HepG2 (cell line): ENCODE results near the gene CIAO2B. TPM values are rescaled to one million over a fixed set of nuclear protein-coding genes. Genes with fewer than 3 reads are reported as not detected.

ENCODE experiments used
- BCLAF1 ChIP-seq: fragments of 450-650 bp; IDR thresholded peaks from 2 replicates; pipeline ENCODE4 v1.6.1; 2017; ENCODE audit warnings: mild to moderate bottlenecking
- EZH2 ChIP-seq: conservative IDR thresholded peaks from 2 replicates; pipeline ENCODE4 v1.6.1; 2012; ENCODE audit warnings: mild to moderate bottlenecking, low read depth, low read length, moderate library complexity
- GFI1 ChIP-seq: sonication (generic); formaldehyde crosslinking; IDR thresholded peaks from 2 replicates; pipeline ENCODE4 v1.5.0; 2020; ENCODE audit warnings: missing genetic modification reagents, mild to moderate bottlenecking, borderline replicate concordance
- KDM2A ChIP-seq: sonication (generic); formaldehyde crosslinking; IDR thresholded peaks from 2 replicates; pipeline ENCODE4 v1.4.0; 2020; ENCODE audit warnings: low read depth, missing genetic modification reagents, borderline replicate concordance
- KDM5A ChIP-seq: fragments of 200-600 bp; sonication (generic); IDR thresholded peaks from 2 replicates; pipeline ENCODE4 v1.7.0; 2018; ENCODE audit warnings: antibody characterized with exemption, mild to moderate bottlenecking, low read length, borderline replicate concordance
- MAFG ChIP-seq: sonication (generic); formaldehyde crosslinking; IDR thresholded peaks from 2 replicates; pipeline ENCODE4 v1.5.1; 2020; ENCODE audit warnings: mild to moderate bottlenecking, missing genetic modification reagents
- NR2C2 ChIP-seq: sonication (generic); formaldehyde crosslinking; IDR thresholded peaks from 2 replicates; pipeline ENCODE4 v1.4.0; 2020; ENCODE audit warnings: missing genetic modification reagents, mild to moderate bottlenecking, moderate library complexity, borderline replicate concordance
- POLR2AphosphoS2 ChIP-seq: IDR thresholded peaks from 2 replicates; pipeline ENCODE4 v1.6.1; 2011; ENCODE audit warnings: low read depth, low read length, improper control_type of control experiment
- SMYD3 ChIP-seq: sonication (generic); formaldehyde crosslinking; IDR thresholded peaks from 2 replicates; pipeline ENCODE4 v1.8.1; 2023; ENCODE audit warnings: mild to moderate bottlenecking, missing genetic modification reagents
- ZFP36 ChIP-seq: fragments of 150-350 bp; IDR thresholded peaks from 2 replicates; pipeline ENCODE4 v1.6.1; 2018; ENCODE audit warnings: borderline replicate concordance, low read length, low read depth; ENCODE audit not compliant: partially characterized antibody
- ZNF335 ChIP-seq: sonication (generic); formaldehyde crosslinking; IDR thresholded peaks from 2 replicates; pipeline ENCODE4 v1.4.0; 2020; ENCODE audit warnings: missing genetic modification reagents
- ZNF704 ChIP-seq: sonication (generic); formaldehyde crosslinking; IDR thresholded peaks from 2 replicates; pipeline ENCODE4 v1.8.1; 2023; ENCODE audit warnings: mild to moderate bottlenecking, inconsistent platforms, moderate library complexity, missing genetic modification reagents, borderline replicate concordance
- ZNF816 ChIP-seq: sonication (generic); formaldehyde crosslinking; IDR thresholded peaks from 2 replicates; pipeline ENCODE4 v1.8.0; 2022; ENCODE audit warnings: missing genetic modification reagents, mild to moderate bottlenecking, borderline replicate concordance
- polyA plus RNA-seq, 8 experiments: library from polyadenylated mRNA; depleted of rRNA in 3 of 8; stranded (reverse) in 7 of 8; unstranded in 1 of 8; fragments of >200 nt; fragmentation: Illumina TruSeq in 4 of 8; extraction: Trizol in 4 of 8; gene quantifications; 2 replicates each; pipeline versions ENCODE4 v1.2.1 to v1.2.3, GENCODE V29; 2011 to 2016; ENCODE audit warnings: low read depth in 4 of 8, missing spikeins in 1 of 8, mixed read lengths in 1 of 8; ENCODE audit not compliant: insufficient read depth in 1 of 8
- total RNA-seq, 5 experiments: library from RNA; depleted of rRNA; stranded (reverse); fragments of >200 nt; fragmentation: Illumina TruSeq; extraction: Trizol; gene quantifications; 2 replicates each; pipeline ENCODE4 v1.2.3, GENCODE V29; 2016; ENCODE audit warnings: low read depth in 1 of 5
- TF ChIP-seq, protein P1 (sequence below): sonication (generic); formaldehyde crosslinking; IDR thresholded peaks from 2 replicates; pipeline ENCODE4 v1.4.0; 2020; ENCODE audit warnings: missing genetic modification reagents
- TF ChIP-seq, protein P2 (sequence below): sonication (generic); formaldehyde crosslinking; conservative IDR thresholded peaks from 2 replicates; pipeline ENCODE4 v1.4.0; 2020; ENCODE audit warnings: missing genetic modification reagents

CIAO2B gene
- total and polyA plus RNA-seq, 2 of the 13 experiments (the other 11 are each of a cell fraction or from before 2014, with no cell fraction given): 157 to 293 TPM

DNA sequence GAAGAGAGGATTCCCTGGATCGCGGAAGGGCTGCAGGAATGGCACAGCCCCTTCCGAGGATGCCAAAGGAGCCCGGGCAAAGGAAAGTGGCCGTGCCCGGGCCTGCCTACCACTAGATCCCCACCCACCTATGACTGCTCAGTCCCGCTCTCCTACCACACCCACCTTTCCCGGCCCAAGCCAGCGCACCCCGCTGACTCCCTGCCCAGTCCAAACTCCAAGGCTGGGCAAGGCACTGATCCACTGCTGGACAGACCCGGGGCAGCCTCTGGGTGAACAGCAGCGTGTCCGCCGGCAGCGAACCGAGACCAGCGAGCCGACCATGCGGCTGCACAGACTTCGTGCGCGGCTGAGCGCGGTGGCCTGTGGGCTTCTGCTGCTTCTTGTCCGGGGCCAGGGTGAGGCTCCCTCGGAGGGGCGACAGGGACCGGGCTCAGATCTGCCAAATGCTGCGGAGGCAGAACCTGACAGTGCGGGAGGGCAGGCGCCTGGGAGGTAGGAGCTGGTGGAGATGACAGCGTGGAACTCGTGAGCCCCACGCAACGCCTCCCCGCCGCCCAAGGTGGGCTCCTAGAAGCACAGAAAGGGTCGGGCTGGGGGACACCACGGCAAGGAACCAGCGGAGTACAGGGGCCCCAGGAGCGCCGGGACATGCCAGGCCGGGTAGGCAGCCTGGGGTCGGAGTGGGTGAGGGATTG, 1.3 kb upstream of the CIAO2B start, which contains the start of gene CES2 (continued):
- TF ChIP-seq KDM2A (CRISPR knock-in tag): peak; percentile 89
- TF ChIP-seq, protein P1, sequence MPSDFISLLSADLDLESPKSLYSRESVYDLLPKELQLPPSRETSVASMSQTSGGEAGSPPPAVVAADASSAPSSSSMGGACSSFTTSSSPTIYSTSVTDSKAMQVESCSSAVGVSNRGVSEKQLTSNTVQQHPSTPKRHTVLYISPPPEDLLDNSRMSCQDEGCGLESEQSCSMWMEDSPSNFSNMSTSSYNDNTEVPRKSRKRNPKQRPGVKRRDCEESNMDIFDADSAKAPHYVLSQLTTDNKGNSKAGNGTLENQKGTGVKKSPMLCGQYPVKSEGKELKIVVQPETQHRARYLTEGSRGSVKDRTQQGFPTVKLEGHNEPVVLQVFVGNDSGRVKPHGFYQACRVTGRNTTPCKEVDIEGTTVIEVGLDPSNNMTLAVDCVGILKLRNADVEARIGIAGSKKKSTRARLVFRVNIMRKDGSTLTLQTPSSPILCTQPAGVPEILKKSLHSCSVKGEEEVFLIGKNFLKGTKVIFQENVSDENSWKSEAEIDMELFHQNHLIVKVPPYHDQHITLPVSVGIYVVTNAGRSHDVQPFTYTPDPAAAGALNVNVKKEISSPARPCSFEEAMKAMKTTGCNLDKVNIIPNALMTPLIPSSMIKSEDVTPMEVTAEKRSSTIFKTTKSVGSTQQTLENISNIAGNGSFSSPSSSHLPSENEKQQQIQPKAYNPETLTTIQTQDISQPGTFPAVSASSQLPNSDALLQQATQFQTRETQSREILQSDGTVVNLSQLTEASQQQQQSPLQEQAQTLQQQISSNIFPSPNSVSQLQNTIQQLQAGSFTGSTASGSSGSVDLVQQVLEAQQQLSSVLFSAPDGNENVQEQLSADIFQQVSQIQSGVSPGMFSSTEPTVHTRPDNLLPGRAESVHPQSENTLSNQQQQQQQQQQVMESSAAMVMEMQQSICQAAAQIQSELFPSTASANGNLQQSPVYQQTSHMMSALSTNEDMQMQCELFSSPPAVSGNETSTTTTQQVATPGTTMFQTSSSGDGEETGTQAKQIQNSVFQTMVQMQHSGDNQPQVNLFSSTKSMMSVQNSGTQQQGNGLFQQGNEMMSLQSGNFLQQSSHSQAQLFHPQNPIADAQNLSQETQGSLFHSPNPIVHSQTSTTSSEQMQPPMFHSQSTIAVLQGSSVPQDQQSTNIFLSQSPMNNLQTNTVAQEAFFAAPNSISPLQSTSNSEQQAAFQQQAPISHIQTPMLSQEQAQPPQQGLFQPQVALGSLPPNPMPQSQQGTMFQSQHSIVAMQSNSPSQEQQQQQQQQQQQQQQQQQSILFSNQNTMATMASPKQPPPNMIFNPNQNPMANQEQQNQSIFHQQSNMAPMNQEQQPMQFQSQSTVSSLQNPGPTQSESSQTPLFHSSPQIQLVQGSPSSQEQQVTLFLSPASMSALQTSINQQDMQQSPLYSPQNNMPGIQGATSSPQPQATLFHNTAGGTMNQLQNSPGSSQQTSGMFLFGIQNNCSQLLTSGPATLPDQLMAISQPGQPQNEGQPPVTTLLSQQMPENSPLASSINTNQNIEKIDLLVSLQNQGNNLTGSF: 0 out of 2 replicates have a peak, but pooled peaks have one; percentile 20
- TF ChIP-seq GFI1 (CRISPR knock-in tag): no peak
- TF ChIP-seq SMYD3 (CRISPR knock-in tag): no peak
- TF ChIP-seq ZNF704: 0 out of 2 replicates have a peak, but pooled peaks have one; percentile 22
- TF ChIP-seq ZFP36: no peak
- TF ChIP-seq POLR2AphosphoS2: no peak
- TF ChIP-seq EZH2: no peak
- TF ChIP-seq, protein P2, sequence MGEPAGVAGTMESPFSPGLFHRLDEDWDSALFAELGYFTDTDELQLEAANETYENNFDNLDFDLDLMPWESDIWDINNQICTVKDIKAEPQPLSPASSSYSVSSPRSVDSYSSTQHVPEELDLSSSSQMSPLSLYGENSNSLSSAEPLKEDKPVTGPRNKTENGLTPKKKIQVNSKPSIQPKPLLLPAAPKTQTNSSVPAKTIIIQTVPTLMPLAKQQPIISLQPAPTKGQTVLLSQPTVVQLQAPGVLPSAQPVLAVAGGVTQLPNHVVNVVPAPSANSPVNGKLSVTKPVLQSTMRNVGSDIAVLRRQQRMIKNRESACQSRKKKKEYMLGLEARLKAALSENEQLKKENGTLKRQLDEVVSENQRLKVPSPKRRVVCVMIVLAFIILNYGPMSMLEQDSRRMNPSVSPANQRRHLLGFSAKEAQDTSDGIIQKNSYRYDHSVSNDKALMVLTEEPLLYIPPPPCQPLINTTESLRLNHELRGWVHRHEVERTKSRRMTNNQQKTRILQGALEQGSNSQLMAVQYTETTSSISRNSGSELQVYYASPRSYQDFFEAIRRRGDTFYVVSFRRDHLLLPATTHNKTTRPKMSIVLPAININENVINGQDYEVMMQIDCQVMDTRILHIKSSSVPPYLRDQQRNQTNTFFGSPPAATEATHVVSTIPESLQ (CRISPR knock-in tag): no peak
- no peak for TF ChIP-seq MAFG (CRISPR knock-in tag)
- no peak for TF ChIP-seq KDM5A
- no peak for TF ChIP-seq BCLAF1
- TF ChIP-seq ZNF816 (CRISPR knock-in tag): 0 out of 2 replicates have a peak, but pooled peaks have one; percentile 58
- TF ChIP-seq ZNF335: no peak
- TF ChIP-seq NR2C2 (CRISPR knock-in tag): peak; percentile 33; the same call in 1 of the 2 replicates
